ENCODE data around the gene ANAPC16.
"Not testable (repeated sequence)": the region's sequence is repeated elsewhere in the genome, so short reads cannot be mapped to it uniquely, and the experiment has no call there.

ANAPC16 gene

GRCh38 chr10:72215611-72216549, at the start of gene ANAPC16, which contains the start of gene ASCC1:
Gene ANAPC16, plus strand, starts transcription at chr10:72216012. Its CDS starts 7,903 bp downstream, at chr10:72223915.
Gene ASCC1, minus strand, starts transcription at chr10:72216276. Its CDS starts 2,978 bp downstream, at chr10:72213298.
- peak; percentile 97 for DNase-seq

- DNase-seq = no peak
These were observed 48.7 kb upstream of the ANAPC16 start for GRCh38 chr10:72167118-72167517.

GRCh38 chr10:72170263-72170662, 45.5 kb upstream of the ANAPC16 start:
- no peak for DNase-seq

GRCh38 chr10:72170733-72171132, 45.1 kb upstream of the ANAPC16 start:
- no peak for DNase-seq

- DNase-seq = no peak
These were observed 44.6 kb upstream of the ANAPC16 start for GRCh38 chr10:72171175-72171630.

- DNase-seq = no peak
These were observed 42.6 kb upstream of the ANAPC16 start for GRCh38 chr10:72173262-72173618.

- no peak for DNase-seq
These were observed 42.1 kb upstream of the ANAPC16 start for GRCh38 chr10:72173619-72174296.

- DNase-seq = no peak
These were observed 41.5 kb upstream of the ANAPC16 start for GRCh38 chr10:72174297-72174662.

- DNase-seq = no peak
These were observed 40.7 kb upstream of the ANAPC16 start for GRCh38 chr10:72175149-72175548.

- DNase-seq = no peak
These were observed 39.1 kb upstream of the ANAPC16 start for GRCh38 chr10:72176701-72177100.

GRCh38 chr10:72177454-72177853, 38.4 kb upstream of the ANAPC16 start:
- DNase-seq = no peak

- DNase-seq = no peak
These were observed 31.7 kb upstream of the ANAPC16 start for GRCh38 chr10:72184156-72184555.

- peak; percentile 30 for DNase-seq
These were observed 29.4 kb upstream of the ANAPC16 start for GRCh38 chr10:72186258-72186981.

GRCh38 chr10:72186982-72187330, 28.9 kb upstream of the ANAPC16 start:
- no peak for DNase-seq

GRCh38 chr10:72194949-72195348, 20.9 kb upstream of the ANAPC16 start:
- no peak for DNase-seq

- DNase-seq = no peak
These were observed 14.9 kb upstream of the ANAPC16 start for GRCh38 chr10:72200883-72201282.

- DNase-seq = no peak
These were observed 14.5 kb upstream of the ANAPC16 start for GRCh38 chr10:72201293-72201692.

GRCh38 chr10:72204296-72204695, 11.5 kb upstream of the ANAPC16 start:
- DNase-seq = no peak

GRCh38 chr10:72204724-72205123, 11.1 kb upstream of the ANAPC16 start:
- no peak for DNase-seq

GRCh38 chr10:72206511-72207229, 9.1 kb upstream of the ANAPC16 start:
- no peak for DNase-seq

- not testable (repeated sequence) for DNase-seq
These were observed 7.3 kb upstream of the ANAPC16 start for GRCh38 chr10:72208526-72208925.

- not testable (repeated sequence) for DNase-seq
These were observed 4.4 kb upstream of the ANAPC16 start for GRCh38 chr10:72211381-72211780.

GRCh38 chr10:72211832-72212231, 4.0 kb upstream of the ANAPC16 start:
- not testable (repeated sequence) for DNase-seq
